ENCODE results near the gene R3HDM4. TPM values are rescaled to one million over a fixed set of nuclear protein-coding genes. Genes with fewer than 3 reads are reported as not detected.

R3HDM4 gene
- total and polyA plus RNA-seq, 10 of the 15 experiments (the other 5 are each of a cell fraction or from before 2014, with no cell fraction given), result 1.3 to 65.8 (median 27.7) TPM

GRCh38 chr19:939439-939838, 26.4 kb upstream of the R3HDM4 start (continued):
- TF ChIP-seq ZBTB11 (CRISPR knock-in tag; IDR thresholded peaks at IDR 0.05) (no peak), RAD51 (IDR thresholded peaks at IDR 0.05) (no peak), POLR2AphosphoS5 (IDR thresholded peaks at IDR 0.05; ENCODE audit: low read length) (no peak), ZNF592 (IDR thresholded peaks at IDR 0.05) (no peak), CHD4 (IDR thresholded peaks at IDR 0.05) (no peak), BHLHE40 (IDR thresholded peaks at IDR 0.05; ENCODE audit: borderline replicate concordance in 1 of 2, low read depth in 2 of 2, low read length in 1 of 2) (no peak), STAT1 (conservative IDR thresholded peaks at IDR 0.05) (no peak), BRCA1 (IDR thresholded peaks at IDR 0.05; ENCODE audit: low read depth, low read length) (no peak), ZNF207 (IDR thresholded peaks at IDR 0.05; ENCODE audit: borderline replicate concordance) (no peak), KLF5 (IDR thresholded peaks at IDR 0.05; ENCODE audit: partially characterized antibody) (no peak), SRF (IDR thresholded peaks at IDR 0.05; ENCODE audit: low read depth in 2 of 2, low read length in 2 of 2) (no peak), IKZF1 (conservative IDR thresholded peaks at IDR 0.05) (no peak), NR2C2 (IDR thresholded peaks at IDR 0.05; ENCODE audit: borderline replicate concordance, control insufficient read depth, insufficient read length, low read depth) (no peak), NBN (IDR thresholded peaks at IDR 0.05) (no peak), RB1 (IDR thresholded peaks at IDR 0.05; ENCODE audit: borderline replicate concordance) (no peak), SIN3A (IDR thresholded peaks at IDR 0.05; ENCODE audit: low read depth, low read length) (no peak), SUZ12 (IDR thresholded peaks at IDR 0.05; ENCODE audit: unreplicated experiment) (no peak)

Data from GM12878 (cell line).